SH-SY5Y (cell line): ENCODE data around the gene XYLT1.

Experiments used
- GATA2 ChIP-seq: IDR thresholded peaks from 2 replicates; pipeline ENCODE4 v1.6.1; 2011; ENCODE audit warnings: mild to moderate bottlenecking, low read depth, low read length
- GATA3 ChIP-seq: IDR thresholded peaks from 2 replicates; pipeline ENCODE4 v1.6.1; 2011; ENCODE audit warnings: low read depth, mild to moderate bottlenecking, low read length, moderate library complexity

GRCh38 chr16:17302620-17303019 lies 168.1 kb downstream of the XYLT1 start:
- TF ChIP-seq GATA2: no peak
- no peak for TF ChIP-seq GATA3
